Endothelial cell of umbilical vein (primary cell): ENCODE data around the gene SNX25.

ENCODE experiments used
- JUN ChIP-seq: IDR thresholded peaks from 2 replicates; pipeline ENCODE4 v1.6.1; 2011; ENCODE audit warnings: borderline replicate concordance, low read depth; ENCODE audit not compliant: insufficient read length, insufficient read depth
- POLR2A ChIP-seq: IDR thresholded peaks from 2 replicates; pipeline ENCODE4 v1.6.1; 2012; ENCODE audit warnings: low read depth, mild to moderate bottlenecking, control low read depth, low read length
- POLR2AphosphoS5 ChIP-seq: IDR thresholded peaks from 2 replicates; pipeline ENCODE4 v1.6.1; 2012; ENCODE audit warnings: low read depth, mild to moderate bottlenecking, control low read depth, low read length, moderate library complexity; ENCODE audit not compliant: insufficient read depth
- TF ChIP-seq, protein P1 (sequence below), 2 donors: IDR thresholded peaks; 1 replicate in 1 of 2; 2 replicates in 1 of 2; pipeline ENCODE4 v1.5.1; 2011; ENCODE audit warnings: low read length in 2 of 2, mild to moderate bottlenecking in 2 of 2, moderate library complexity in 2 of 2, control low read depth in 1 of 2, inconsistent platforms in 1 of 2, low read depth in 1 of 2; ENCODE audit not compliant: insufficient read depth in 1 of 2; ENCODE audit errors: extremely low read depth in 1 of 2

DNA sequence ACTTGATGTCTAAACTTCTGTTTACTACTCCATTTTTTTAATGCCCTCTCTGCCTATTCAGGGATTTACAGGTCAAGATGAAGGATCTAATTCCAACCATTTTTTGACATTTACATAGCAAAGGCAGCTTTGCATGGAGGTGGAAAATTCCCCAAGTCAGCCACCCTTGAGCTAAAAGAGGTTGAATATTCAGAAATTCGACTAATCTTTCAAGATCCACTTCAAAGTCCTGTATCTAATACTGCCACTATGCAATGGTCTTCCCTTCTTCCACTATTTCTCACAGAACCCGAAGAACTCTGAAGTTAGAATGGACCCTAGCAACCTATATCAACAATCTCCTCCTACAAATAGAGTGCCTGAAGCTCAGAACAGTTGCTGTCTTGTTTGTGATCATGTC lies 27.2 kb upstream of the SNX25 start:
- TF ChIP-seq, protein P1, sequence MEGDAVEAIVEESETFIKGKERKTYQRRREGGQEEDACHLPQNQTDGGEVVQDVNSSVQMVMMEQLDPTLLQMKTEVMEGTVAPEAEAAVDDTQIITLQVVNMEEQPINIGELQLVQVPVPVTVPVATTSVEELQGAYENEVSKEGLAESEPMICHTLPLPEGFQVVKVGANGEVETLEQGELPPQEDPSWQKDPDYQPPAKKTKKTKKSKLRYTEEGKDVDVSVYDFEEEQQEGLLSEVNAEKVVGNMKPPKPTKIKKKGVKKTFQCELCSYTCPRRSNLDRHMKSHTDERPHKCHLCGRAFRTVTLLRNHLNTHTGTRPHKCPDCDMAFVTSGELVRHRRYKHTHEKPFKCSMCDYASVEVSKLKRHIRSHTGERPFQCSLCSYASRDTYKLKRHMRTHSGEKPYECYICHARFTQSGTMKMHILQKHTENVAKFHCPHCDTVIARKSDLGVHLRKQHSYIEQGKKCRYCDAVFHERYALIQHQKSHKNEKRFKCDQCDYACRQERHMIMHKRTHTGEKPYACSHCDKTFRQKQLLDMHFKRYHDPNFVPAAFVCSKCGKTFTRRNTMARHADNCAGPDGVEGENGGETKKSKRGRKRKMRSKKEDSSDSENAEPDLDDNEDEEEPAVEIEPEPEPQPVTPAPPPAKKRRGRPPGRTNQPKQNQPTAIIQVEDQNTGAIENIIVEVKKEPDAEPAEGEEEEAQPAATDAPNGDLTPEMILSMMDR (IDR thresholded peaks at IDR 0.05; ENCODE audit: extremely low read depth in 1 of 2, insufficient read depth in 1 of 2, low read depth in 1 of 2, low read length in 2 of 2) = no peak
- TF ChIP-seq JUN = no peak
- no peak for TF ChIP-seq POLR2A
- TF ChIP-seq POLR2AphosphoS5 = no peak
